Measurements from ENCODE around the gene SLC25A39. TPM values are rescaled to one million over a fixed set of nuclear protein-coding genes. Genes with fewer than 3 reads are reported as not detected.
A peak's percentile ranks its signal among the peaks of the same experiment; 100 is the strongest.

Gene SLC25A39
- total RNA-seq, 6 experiments from 2014 or later: 94.8 to 116 (median 108) TPM

- Mint-ChIP-seq H3K4me3 (no peak overlapping the region), H3K36me3 (ENCODE audit: low read depth) (peaks cover 4% of the 10 kb centered on the region; the same call in 1 of the 2 replicates), H3K9me3 (no peaks in the 10 kb centered on the region), H3K27ac (no peak overlapping the region), H3K27me3 (ENCODE audit: insufficient read depth) (peaks cover 3% of the 10 kb centered on the region; the same call in 1 of the 2 replicates), H3K4me1 (ENCODE audit: low read depth) (peaks cover 12% of the 10 kb centered on the region)
- DNase-seq: no peak
- TF ChIP-seq CTCF (IDR thresholded peaks at IDR 0.05): no peak
Observed at GRCh38 chr17:44351961-44352827, 27.6 kb upstream of the SLC25A39 start.

- no peak overlapping the region for H3K4me3 Mint-ChIP-seq
- H3K4me1 Mint-ChIP-seq (ENCODE audit: low read depth): peaks cover 12% of the 10 kb centered on the region
- no peaks in the 10 kb centered on the region for H3K9me3 Mint-ChIP-seq
- no peak for DNase-seq
- H3K27me3 Mint-ChIP-seq (ENCODE audit: insufficient read depth): peaks cover 3% of the 10 kb centered on the region; the same call in 1 of the 2 replicates
- H3K36me3 Mint-ChIP-seq (ENCODE audit: low read depth): peaks cover 4% of the 10 kb centered on the region; the same call in 1 of the 2 replicates
- no peak overlapping the region for H3K27ac Mint-ChIP-seq
- no peak for TF ChIP-seq CTCF (IDR thresholded peaks at IDR 0.05)
Observed at GRCh38 chr17:44351464-44351863, 26.8 kb upstream of the SLC25A39 start.

- Mint-ChIP-seq H3K4me3 (no peak overlapping the region), H3K36me3 (ENCODE audit: low read depth) (peaks cover 4% of the 10 kb centered on the region; the same call in 1 of the 2 replicates), H3K9me3 (no peaks in the 10 kb centered on the region), H3K27ac (no peak overlapping the region), H3K27me3 (ENCODE audit: insufficient read depth) (peaks cover 3% of the 10 kb centered on the region; the same call in 1 of the 2 replicates), H3K4me1 (ENCODE audit: low read depth) (peaks cover 19% of the 10 kb centered on the region)
- peak; percentile 32 for DNase-seq
- peak; percentile 90 for TF ChIP-seq CTCF (IDR thresholded peaks at IDR 0.05)
Observed at GRCh38 chr17:44350733-44351226, 26.2 kb upstream of the SLC25A39 start.

- Mint-ChIP-seq H3K27ac (no peak overlapping the region), H3K9me3 (no peaks in the 10 kb centered on the region), H3K4me1 (ENCODE audit: low read depth) (peaks cover 27% of the 10 kb centered on the region), H3K36me3 (ENCODE audit: low read depth) (peaks cover 8% of the 10 kb centered on the region; the same call in 1 of the 2 replicates), H3K27me3 (ENCODE audit: insufficient read depth) (peaks cover 2% of the 10 kb centered on the region), H3K4me3 (no peak overlapping the region)
- DNase-seq: no peak
- no peak for TF ChIP-seq CTCF (IDR thresholded peaks at IDR 0.05)
Observed at GRCh38 chr17:44349553-44350070, 25.0 kb upstream of the SLC25A39 start.

- Mint-ChIP-seq H3K9me3 (no peaks in the 10 kb centered on the region), H3K27ac (no peak overlapping the region), H3K27me3 (ENCODE audit: insufficient read depth) (peaks cover 3% of the 10 kb centered on the region), H3K36me3 (ENCODE audit: low read depth) (peaks cover 8% of the 10 kb centered on the region; the same call in 1 of the 2 replicates), H3K4me3 (no peak overlapping the region), H3K4me1 (ENCODE audit: low read depth) (peaks cover 28% of the 10 kb centered on the region)
- no peak for TF ChIP-seq CTCF (IDR thresholded peaks at IDR 0.05)
- no peak for DNase-seq
Observed at GRCh38 chr17:44348988-44349364, 24.4 kb upstream of the SLC25A39 start.

Data from HFFc6 (cell line).